ENCODE data around the gene UQCRHL.

DNA sequence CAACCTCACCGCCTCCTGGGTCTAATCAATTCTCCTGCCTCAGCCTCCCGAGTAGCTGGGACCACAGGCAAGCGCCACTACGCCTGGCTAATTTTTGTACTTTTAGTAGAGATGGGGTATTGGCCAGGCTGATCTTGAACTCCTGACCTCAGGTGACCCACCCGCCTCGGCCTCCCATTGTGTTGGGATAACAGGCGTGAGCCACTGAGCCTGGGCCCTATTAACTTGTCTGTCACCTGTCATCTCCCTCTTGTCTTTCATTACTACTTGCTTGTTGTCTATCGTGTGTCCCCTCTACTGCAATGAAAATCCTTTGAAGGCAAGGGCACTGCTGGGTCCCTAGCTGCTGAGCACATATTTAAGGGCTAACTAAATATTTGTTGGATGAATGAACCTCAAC lies 3.4 kb downstream of the UQCRHL start:
- TF ChIP-seq, protein P1, sequence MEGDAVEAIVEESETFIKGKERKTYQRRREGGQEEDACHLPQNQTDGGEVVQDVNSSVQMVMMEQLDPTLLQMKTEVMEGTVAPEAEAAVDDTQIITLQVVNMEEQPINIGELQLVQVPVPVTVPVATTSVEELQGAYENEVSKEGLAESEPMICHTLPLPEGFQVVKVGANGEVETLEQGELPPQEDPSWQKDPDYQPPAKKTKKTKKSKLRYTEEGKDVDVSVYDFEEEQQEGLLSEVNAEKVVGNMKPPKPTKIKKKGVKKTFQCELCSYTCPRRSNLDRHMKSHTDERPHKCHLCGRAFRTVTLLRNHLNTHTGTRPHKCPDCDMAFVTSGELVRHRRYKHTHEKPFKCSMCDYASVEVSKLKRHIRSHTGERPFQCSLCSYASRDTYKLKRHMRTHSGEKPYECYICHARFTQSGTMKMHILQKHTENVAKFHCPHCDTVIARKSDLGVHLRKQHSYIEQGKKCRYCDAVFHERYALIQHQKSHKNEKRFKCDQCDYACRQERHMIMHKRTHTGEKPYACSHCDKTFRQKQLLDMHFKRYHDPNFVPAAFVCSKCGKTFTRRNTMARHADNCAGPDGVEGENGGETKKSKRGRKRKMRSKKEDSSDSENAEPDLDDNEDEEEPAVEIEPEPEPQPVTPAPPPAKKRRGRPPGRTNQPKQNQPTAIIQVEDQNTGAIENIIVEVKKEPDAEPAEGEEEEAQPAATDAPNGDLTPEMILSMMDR (IDR thresholded peaks at IDR 0.05; ENCODE audit: borderline replicate concordance, extremely low read depth, low read length, poor library complexity, severe bottlenecking): no peak
- no peak for TF ChIP-seq EZH2 (IDR thresholded peaks at IDR 0.05; ENCODE audit: borderline replicate concordance, low read depth, low read length, severe bottlenecking)

Measured in DND-41 (cell line).